Keratinocyte (primary cell): ENCODE results near the gene DDRGK1. TPM values are rescaled to one million over a fixed set of nuclear protein-coding genes. Genes with fewer than 3 reads are reported as not detected.

ENCODE experiments used
- DNase-seq: peaks from one replicate; pipeline ENCODE4 v3.0.0-alpha.2; 2011; ENCODE audit warnings: low read depth, missing footprints, low spot score
- FAIRE-seq: peaks from 2 replicates; lab custom pipeline; 2011; peaks lifted over from hg19 to GRCh38; lab: Jason Lieb, UNC
- H2AFZ ChIP-seq: 2 replicates; pipeline ENCODE4 v1.6.0; 2012; ENCODE audit warnings: low read length, control low read depth, inconsistent platforms; ENCODE audit not compliant: control insufficient read depth
- H3K27ac ChIP-seq: 2 replicates; pipeline ENCODE4 v1.5.1; 2011; ENCODE audit warnings: low read length; ENCODE audit not compliant: control insufficient read depth, insufficient read depth
- H3K27me3 ChIP-seq: 3 replicates; pipeline ENCODE4 v1.6.0; 2011; ENCODE audit warnings: low read length; ENCODE audit not compliant: control insufficient read depth, insufficient read depth; ENCODE audit errors: extremely low read depth
- H3K36me3 ChIP-seq, 2 experiments: 2 replicates in 1 of 2; 3 replicates in 1 of 2; pipeline ENCODE4 v1.5.1; 2011; ENCODE audit warnings: low read length in 2 of 2, mild to moderate bottlenecking in 1 of 2; ENCODE audit not compliant: control insufficient read depth in 2 of 2, insufficient read depth in 2 of 2; ENCODE audit errors: extremely low read depth in 1 of 2
- H3K4me1 ChIP-seq: 3 replicates; pipeline ENCODE4 v1.5.1; 2011; ENCODE audit warnings: low read length; ENCODE audit not compliant: control insufficient read depth, insufficient read depth; ENCODE audit errors: extremely low read depth
- H3K4me2 ChIP-seq: 3 replicates; pipeline ENCODE4 v1.6.0; 2011; ENCODE audit warnings: low read depth, low read length; ENCODE audit not compliant: control insufficient read depth, insufficient read depth; ENCODE audit errors: extremely low read depth
- H3K4me3 ChIP-seq, 3 experiments: fragments of 200-600 bp in 1 of 3; sonication (generic) in 1 of 3; 2 replicates in 2 of 3; 3 replicates in 1 of 3; pipeline ENCODE4 v1.5.1; 2011 to 2016; ENCODE audit warnings: low read length in 3 of 3, mild to moderate bottlenecking in 3 of 3, control low read depth in 2 of 3, inconsistent platforms in 1 of 3, low read depth in 1 of 3, mixed read lengths in 1 of 3, mixed run types in 1 of 3, moderate library complexity in 1 of 3; ENCODE audit not compliant: control insufficient read depth in 2 of 3, insufficient read depth in 2 of 3; ENCODE audit errors: extremely low read depth in 1 of 3
- H3K79me2 ChIP-seq: 2 replicates; pipeline ENCODE4 v1.6.0; 2012; ENCODE audit warnings: low read length; ENCODE audit not compliant: control insufficient read depth, insufficient read depth
- H3K9ac ChIP-seq: 3 replicates; pipeline ENCODE4 v1.6.0; 2011; ENCODE audit warnings: low read length; ENCODE audit not compliant: control insufficient read depth, insufficient read depth; ENCODE audit errors: extremely low read depth
- H3K9me1 ChIP-seq: 3 replicates; pipeline ENCODE4 v1.6.0; 2011; ENCODE audit warnings: low read length; ENCODE audit not compliant: control insufficient read depth, insufficient read depth; ENCODE audit errors: extremely low read depth
- H3K9me3 ChIP-seq: 2 replicates; pipeline ENCODE4 v1.5.1; 2012; ENCODE audit warnings: low read depth, low read length; ENCODE audit not compliant: control insufficient read depth
- H4K20me1 ChIP-seq: 3 replicates; pipeline ENCODE4 v1.6.0; 2011; ENCODE audit warnings: low read length; ENCODE audit not compliant: control insufficient read depth, insufficient read depth; ENCODE audit errors: extremely low read depth
- EZH2 ChIP-seq: IDR thresholded peaks from one replicate; pipeline ENCODE4 v1.6.1; 2012; ENCODE audit warnings: inconsistent platforms, mild to moderate bottlenecking, low read length, moderate library complexity
- dilution Hi-C: fragments of 300-500 bp; cut with MboI; formaldehyde crosslinking; loops from one replicate; pipeline ENCODE4 v1.7.0; 2020; ENCODE audit warnings: low sequenced_read_pairs; ENCODE audit not compliant: extremely low pct_ligation_motif_present
- polyA plus RNA-seq, 5 experiments: library from polyadenylated mRNA; depleted of rRNA in 3 of 5; stranded (reverse) in 3 of 5; stranded (forward) in 1 of 5; unstranded in 1 of 5; fragments of >200 nt; gene quantifications; 1 replicate in 1 of 5; 2 replicates in 3 of 5; 3 replicates in 1 of 5; pipeline versions ENCODE4 v1.2.1 to v1.2.3, GENCODE V29; 2011 to 2012; ENCODE audit warnings: missing spikeins in 2 of 5, low read depth in 1 of 5, low replicate concordance in 1 of 5
- TF ChIP-seq, protein P1 (sequence below), 3 experiments: IDR thresholded peaks in 1 of 3; conservative IDR thresholded peaks in 1 of 3; optimal IDR thresholded peaks in 1 of 3; 2 replicates in 2 of 3; 3 replicates in 1 of 3; pipeline versions ENCODE3 to v1.5.1; 2011; ENCODE audit warnings: low read length in 3 of 3, mild to moderate bottlenecking in 3 of 3, moderate library complexity in 2 of 3, control low read depth in 1 of 3, inconsistent platforms in 1 of 3; ENCODE audit not compliant: insufficient read depth in 2 of 3; ENCODE audit errors: extremely low read depth in 1 of 3

The DDRGK1 gene
- polyA plus RNA-seq, 1 donor (not counting 4 experiments of a cell fraction or from before 2014, with no cell fraction given), result 32.2 TPM

DNA sequence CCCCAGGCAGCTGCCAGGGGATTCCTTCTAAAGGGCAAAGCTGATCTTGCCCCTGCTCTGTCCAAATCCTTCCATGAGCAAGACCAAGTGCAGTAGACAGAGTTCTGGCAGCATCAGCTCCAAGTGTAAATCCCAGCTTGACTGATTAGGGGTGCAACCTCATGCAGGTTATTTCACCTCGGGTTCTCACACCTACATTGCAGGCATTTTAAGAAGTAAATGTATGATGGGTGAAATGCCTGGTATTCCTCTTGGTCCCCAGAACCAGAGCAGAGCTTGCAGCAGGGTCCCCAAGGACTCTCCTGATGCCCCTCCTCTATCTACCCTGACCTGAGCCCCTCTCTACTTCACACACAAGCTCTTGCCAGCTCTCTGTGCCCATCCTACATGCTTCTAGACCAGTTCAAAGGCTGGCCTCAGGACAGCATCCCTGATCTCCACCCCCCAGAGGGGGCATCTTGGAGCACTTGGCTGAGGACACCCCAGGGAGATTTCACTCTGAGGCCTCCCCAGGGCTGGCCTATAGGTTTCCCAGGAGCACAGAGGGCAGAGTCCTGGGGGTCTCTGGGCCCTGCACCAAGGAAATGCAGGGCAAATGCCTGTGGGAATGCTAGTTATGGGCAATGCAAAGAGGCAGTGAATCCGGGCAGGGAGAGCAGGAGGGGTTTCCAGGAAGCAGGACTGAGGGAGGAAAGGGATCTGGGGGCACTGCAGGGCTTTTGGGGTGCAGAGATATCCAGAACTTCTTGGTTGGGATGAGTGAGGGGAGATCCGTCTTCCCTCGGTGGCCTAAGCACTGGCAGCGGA, 32.2 kb downstream of the DDRGK1 start:
- Histone ChIP-seq H3K4me3 (peak overlapping the region; percentile 69 to 98 (median 92)), H3K9me1 (no peaks in the 10 kb centered on the region), H3K36me3 (no peaks in the 10 kb centered on the region), H2AFZ (no peak overlapping the region), H3K9ac (peak overlapping the region; percentile 88), H3K27ac (no peak overlapping the region), H3K4me1 (peaks cover 11% of the 10 kb centered on the region), H3K4me2 (peak overlapping the region; percentile 93), H3K27me3 (peaks cover 35% of the 10 kb centered on the region), H3K9me3 (no peaks in the 10 kb centered on the region), H3K79me2 (no peaks in the 10 kb centered on the region), H4K20me1 (no peaks in the 10 kb centered on the region)
- FAIRE-seq (no peak), DNase-seq (no peak)
- TF ChIP-seq EZH2, result no peak
- TF ChIP-seq, protein P1, sequence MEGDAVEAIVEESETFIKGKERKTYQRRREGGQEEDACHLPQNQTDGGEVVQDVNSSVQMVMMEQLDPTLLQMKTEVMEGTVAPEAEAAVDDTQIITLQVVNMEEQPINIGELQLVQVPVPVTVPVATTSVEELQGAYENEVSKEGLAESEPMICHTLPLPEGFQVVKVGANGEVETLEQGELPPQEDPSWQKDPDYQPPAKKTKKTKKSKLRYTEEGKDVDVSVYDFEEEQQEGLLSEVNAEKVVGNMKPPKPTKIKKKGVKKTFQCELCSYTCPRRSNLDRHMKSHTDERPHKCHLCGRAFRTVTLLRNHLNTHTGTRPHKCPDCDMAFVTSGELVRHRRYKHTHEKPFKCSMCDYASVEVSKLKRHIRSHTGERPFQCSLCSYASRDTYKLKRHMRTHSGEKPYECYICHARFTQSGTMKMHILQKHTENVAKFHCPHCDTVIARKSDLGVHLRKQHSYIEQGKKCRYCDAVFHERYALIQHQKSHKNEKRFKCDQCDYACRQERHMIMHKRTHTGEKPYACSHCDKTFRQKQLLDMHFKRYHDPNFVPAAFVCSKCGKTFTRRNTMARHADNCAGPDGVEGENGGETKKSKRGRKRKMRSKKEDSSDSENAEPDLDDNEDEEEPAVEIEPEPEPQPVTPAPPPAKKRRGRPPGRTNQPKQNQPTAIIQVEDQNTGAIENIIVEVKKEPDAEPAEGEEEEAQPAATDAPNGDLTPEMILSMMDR (optimal IDR thresholded peaks at IDR 0.05 in 1 of 3, IDR thresholded peaks at IDR 0.05 in 1 of 3, conservative IDR thresholded peaks at IDR 0.05 in 1 of 3; ENCODE audit: extremely low read depth in 1 of 3, insufficient read depth in 2 of 3, low read length in 3 of 3), result no peak
- dilution Hi-C loops, result no loop called here

DNA sequence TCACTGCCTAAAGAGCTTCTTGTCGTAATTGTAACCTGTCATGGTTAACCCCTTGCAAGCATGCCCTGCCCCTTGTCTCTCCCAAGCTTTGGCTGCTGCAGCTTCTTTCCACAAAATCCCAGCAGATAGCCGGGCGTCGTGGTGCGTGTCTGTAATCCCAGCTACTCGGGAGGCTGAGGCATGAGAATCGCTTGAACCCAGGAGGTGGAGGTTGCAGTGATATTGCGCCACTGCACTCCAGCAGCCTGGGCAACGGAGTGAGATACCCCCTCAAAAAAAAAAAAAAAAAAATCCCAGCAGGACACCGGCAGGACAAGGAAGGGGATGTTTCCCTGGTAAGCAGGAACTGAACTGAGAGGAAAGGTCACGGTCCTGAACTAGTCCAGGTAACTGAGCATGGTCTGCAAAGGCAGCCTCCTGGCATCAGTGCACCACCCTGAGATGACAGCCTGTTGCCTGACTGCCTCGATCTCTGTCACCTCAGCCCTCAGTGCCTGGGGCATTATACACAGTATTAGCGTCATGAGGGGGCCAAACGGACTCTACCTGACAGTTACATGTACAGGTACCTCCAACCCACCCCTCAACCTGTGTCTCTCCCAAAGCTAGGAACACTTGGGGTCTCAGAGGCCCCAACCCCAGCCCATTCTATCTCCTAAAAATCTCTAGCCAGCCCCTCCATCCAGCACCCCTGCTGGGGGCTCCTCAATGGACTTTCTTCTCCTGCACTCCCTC, 32.9 kb downstream of the DDRGK1 start:
- Histone ChIP-seq H3K79me2 (no peaks in the 10 kb centered on the region), H3K4me2 (no peak overlapping the region), H3K9me1 (no peaks in the 10 kb centered on the region), H3K4me1 (peaks cover 11% of the 10 kb centered on the region), H3K36me3 (no peaks in the 10 kb centered on the region), H3K9ac (no peak overlapping the region), H3K9me3 (no peaks in the 10 kb centered on the region), H2AFZ (no peak overlapping the region), H3K27me3 (peaks cover 40% of the 10 kb centered on the region), H3K4me3 (no peak overlapping the region), H4K20me1 (no peaks in the 10 kb centered on the region), H3K27ac (no peak overlapping the region)
- TF ChIP-seq EZH2, result no peak
- TF ChIP-seq, protein P1 (optimal IDR thresholded peaks at IDR 0.05 in 1 of 3, IDR thresholded peaks at IDR 0.05 in 1 of 3, conservative IDR thresholded peaks at IDR 0.05 in 1 of 3; ENCODE audit: extremely low read depth in 1 of 3, insufficient read depth in 2 of 3, low read length in 3 of 3), result no peak
- no peak for FAIRE-seq
- dilution Hi-C loops, result no loop called here
- DNase-seq, result no peak
